Endothelial cell of umbilical vein (primary cell): ENCODE results near the gene SNCAIP. TPM values are rescaled to one million over a fixed set of nuclear protein-coding genes. Genes with fewer than 3 reads are reported as not detected.

ENCODE experiments used
- BruUV-seq: library from RNA; stranded (reverse); fragments of 400-500 nt; replicated peaks from 2 replicates; lab custom pipeline; 2021; lab: Mats Ljungman, UMichigan
- CTCF ChIA-PET: fragments of 300-600, 350-600 bp; sonication (Branson Sonifier 250); formaldehyde crosslinking; loops from one replicate; lab custom pipeline; 2021; ENCODE audit warnings: antibody characterized with exemption, inconsistent platforms; lab: Charles Lee
- POLR2A ChIA-PET: fragments of 300-600, 350-600 bp; sonication (Branson Sonifier 250); formaldehyde crosslinking; loops from one replicate; lab custom pipeline; 2021; ENCODE audit warnings: antibody characterized with exemption, inconsistent platforms; lab: Charles Lee
- DNase-seq: peaks from one replicate; pipeline ENCODE4 v3.0.0-alpha.2; 2011; ENCODE audit warnings: low read depth, low spot score
- FAIRE-seq: peaks from 2 replicates; lab custom pipeline; 2011; peaks lifted over from hg19 to GRCh38; lab: Jason Lieb, UNC
- H2AFZ ChIP-seq: 2 replicates; pipeline ENCODE4 v1.6.0; 2012; ENCODE audit warnings: low read depth, low read length, control low read depth, inconsistent platforms
- H3K27ac ChIP-seq: 2 replicates; pipeline ENCODE4 v1.5.1; 2011; ENCODE audit warnings: low read depth, mild to moderate bottlenecking, control low read depth, low read length, moderate library complexity; ENCODE audit not compliant: insufficient read depth
- H3K27me3 ChIP-seq, 2 experiments: 2 replicates each; pipeline versions ENCODE4 v1.6.0 to v1.6.1; 2011; ENCODE audit warnings: low read length in 2 of 2, mixed read lengths in 1 of 2; ENCODE audit not compliant: control insufficient read depth in 2 of 2, insufficient read depth in 2 of 2
- H3K36me3 ChIP-seq, 2 experiments: 2 replicates in 1 of 2; 3 replicates in 1 of 2; pipeline ENCODE4 v1.5.1; 2011; ENCODE audit warnings: low read length in 2 of 2, mild to moderate bottlenecking in 1 of 2, moderate library complexity in 1 of 2; ENCODE audit not compliant: control insufficient read depth in 2 of 2, insufficient read depth in 2 of 2; ENCODE audit errors: extremely low read depth in 1 of 2
- H3K4me1 ChIP-seq: 3 replicates; pipeline ENCODE4 v1.5.1; 2011; ENCODE audit warnings: mild to moderate bottlenecking, low read length; ENCODE audit not compliant: control insufficient read depth, insufficient read depth; ENCODE audit errors: extremely low read depth
- H3K4me2 ChIP-seq: 2 replicates; pipeline ENCODE4 v1.6.1; 2011; ENCODE audit warnings: low read length, control low read depth, mixed read lengths; ENCODE audit not compliant: insufficient read depth
- H3K4me3 ChIP-seq, 3 experiments: fragments of 200-600 bp in 1 of 3; sonication (generic), shearing (Covaris generic) in 1 of 3; replicated peaks in 1 of 3; 2 replicates each; pipeline ENCODE4 v1.5.1; 2011 to 2016; ENCODE audit warnings: control low read depth in 3 of 3, low read length in 3 of 3, mild to moderate bottlenecking in 2 of 3, inconsistent platforms in 1 of 3, low read depth in 1 of 3, moderate library complexity in 1 of 3; ENCODE audit not compliant: insufficient read depth in 1 of 3
- H3K79me2 ChIP-seq: 2 replicates; pipeline ENCODE4 v1.6.0; 2012; ENCODE audit warnings: low read length, inconsistent platforms; ENCODE audit not compliant: control insufficient read depth, insufficient read depth
- H3K9ac ChIP-seq: replicated peaks from 2 replicates; pipeline ENCODE3; 2011; ENCODE audit warnings: low read length, control low read depth; ENCODE audit not compliant: insufficient read depth; ENCODE audit errors: extremely low read depth
- H3K9me1 ChIP-seq: replicated peaks from 3 replicates; pipeline ENCODE4 v1.6.0; 2011; ENCODE audit warnings: mild to moderate bottlenecking, low read length; ENCODE audit not compliant: control insufficient read depth, insufficient read depth; ENCODE audit errors: extremely low read depth
- H3K9me3 ChIP-seq: replicated peaks from 2 replicates; pipeline ENCODE4 v1.5.1; 2012; ENCODE audit warnings: low read length, inconsistent platforms; ENCODE audit not compliant: control insufficient read depth, insufficient read depth
- H4K20me1 ChIP-seq: replicated peaks from 2 replicates; pipeline ENCODE3; 2011; ENCODE audit warnings: mild to moderate bottlenecking, low read length; ENCODE audit not compliant: control insufficient read depth, insufficient read depth; ENCODE audit errors: extremely low read depth
- CTCF ChIP-seq, 2 donors: IDR thresholded peaks; 1 replicate in 1 of 2; 2 replicates in 1 of 2; pipeline ENCODE4 v1.5.1; 2011; ENCODE audit warnings: low read length in 2 of 2, mild to moderate bottlenecking in 2 of 2, moderate library complexity in 2 of 2, control low read depth in 1 of 2, inconsistent platforms in 1 of 2, low read depth in 1 of 2; ENCODE audit not compliant: insufficient read depth in 1 of 2; ENCODE audit errors: extremely low read depth in 1 of 2
- EZH2 ChIP-seq: IDR thresholded peaks from 2 replicates; pipeline ENCODE4 v1.6.1; 2012; ENCODE audit warnings: borderline replicate concordance, low read depth, mild to moderate bottlenecking, moderate library complexity, low read length, inconsistent platforms; ENCODE audit not compliant: severe bottlenecking
- FOS ChIP-seq: IDR thresholded peaks from 2 replicates; pipeline ENCODE4 v1.6.1; 2011; ENCODE audit warnings: mild to moderate bottlenecking, low read length, moderate library complexity, borderline replicate concordance; ENCODE audit not compliant: insufficient read depth
- GATA2 ChIP-seq: IDR thresholded peaks from 2 replicates; pipeline ENCODE4 v1.7.0; 2011; ENCODE audit warnings: low read depth, mild to moderate bottlenecking, moderate library complexity, mixed read lengths, low read length; ENCODE audit not compliant: insufficient read length, insufficient read depth
- JUN ChIP-seq: IDR thresholded peaks from 2 replicates; pipeline ENCODE4 v1.6.1; 2011; ENCODE audit warnings: borderline replicate concordance, low read depth; ENCODE audit not compliant: insufficient read length, insufficient read depth
- MAX ChIP-seq: IDR thresholded peaks from 2 replicates; pipeline ENCODE4 v1.6.1; 2011; ENCODE audit not compliant: insufficient read depth, insufficient read length
- MYC ChIP-seq: IDR thresholded peaks from one replicate; pipeline ENCODE4 v1.6.1; 2011; ENCODE audit warnings: mild to moderate bottlenecking, low read depth, low read length
- POLR2A ChIP-seq: IDR thresholded peaks from 2 replicates; pipeline ENCODE4 v1.6.1; 2012; ENCODE audit warnings: low read depth, mild to moderate bottlenecking, control low read depth, low read length
- POLR2AphosphoS5 ChIP-seq: IDR thresholded peaks from 2 replicates; pipeline ENCODE4 v1.6.1; 2012; ENCODE audit warnings: low read depth, mild to moderate bottlenecking, control low read depth, low read length, moderate library complexity; ENCODE audit not compliant: insufficient read depth
- dilution Hi-C: fragments of 300-500 bp; cut with MboI; formaldehyde crosslinking; loops from one replicate; pipeline ENCODE4 v1.15.0; 2019; ENCODE audit warnings: low sequenced_read_pairs; ENCODE audit not compliant: extremely low pct_ligation_motif_present
- intact Hi-C: fragments of 100-400 bp; cut with micrococcal nuclease; formaldehyde crosslinking; loops from one replicate; pipeline ENCODE4 v1.10.0; 2022
- polyA plus RNA-seq, 4 experiments: library from polyadenylated mRNA; depleted of rRNA in 3 of 4; stranded (reverse) in 3 of 4; unstranded in 1 of 4; fragments of >200 nt; gene quantifications; 2 replicates each; pipeline versions ENCODE4 v1.2.1 to v1.2.3, GENCODE V29; 2011 to 2012; ENCODE audit warnings: missing spikeins in 1 of 4
- total RNA-seq: library from RNA; stranded (reverse); gene quantifications from 2 replicates; pipeline ENCODE4 v1.2.3, GENCODE V29; 2021

Gene SNCAIP
- total and polyA plus RNA-seq, 2 donors (not counting 3 experiments of a cell fraction or from before 2014, with no cell fraction given), result 13.1 to 42.0 TPM

- no peak for TF ChIP-seq EZH2
- TF ChIP-seq JUN, result no peak
- TF ChIP-seq CTCF (IDR thresholded peaks at IDR 0.05; ENCODE audit: extremely low read depth in 1 of 2, insufficient read depth in 1 of 2, low read depth in 1 of 2, low read length in 2 of 2), result peak in 1 of 2 donors; percentile 1
- H3K9ac ChIP-seq, result no peak overlapping the region
- no peaks in the 10 kb centered on the region for H3K27me3 ChIP-seq
- DNase-seq (no peak), FAIRE-seq (no peak)
- no peak overlapping the region for H3K27ac ChIP-seq
- no peak overlapping the region for H2AFZ ChIP-seq
- no peaks in the 10 kb centered on the region for H4K20me1 ChIP-seq
- H3K36me3 ChIP-seq, result no peaks in the 10 kb centered on the region
- H3K4me2 ChIP-seq, result no peak overlapping the region
- H3K4me3 ChIP-seq, result no peak overlapping the region
- H3K9me3 ChIP-seq, result no peaks in the 10 kb centered on the region
- CTCF ChIA-PET, result interaction anchor here (0.6 to 6.6 kb wide), 5 partner anchors 21 to 224 kb away, joined by 3 to 138 read pairs (median 4); no protein-coding TSS in a partner anchor
- H3K9me1 ChIP-seq, result no peaks in the 10 kb centered on the region
- no peaks in the 10 kb centered on the region for H3K4me1 ChIP-seq
- BruUV-seq, result no TSS peak
- dilution Hi-C loops, result no loop called here
- intact Hi-C loops, result loop anchor here (1.0 to 5.0 kb wide), 6 partner anchors 102 to 448 kb away; no protein-coding TSS in a partner anchor
- H3K79me2 ChIP-seq, result no peaks in the 10 kb centered on the region
- POLR2A ChIA-PET, result no interaction called here
Observed at GRCh38 chr5:122415801-122416120, 103.7 kb downstream of the SNCAIP start.

DNA sequence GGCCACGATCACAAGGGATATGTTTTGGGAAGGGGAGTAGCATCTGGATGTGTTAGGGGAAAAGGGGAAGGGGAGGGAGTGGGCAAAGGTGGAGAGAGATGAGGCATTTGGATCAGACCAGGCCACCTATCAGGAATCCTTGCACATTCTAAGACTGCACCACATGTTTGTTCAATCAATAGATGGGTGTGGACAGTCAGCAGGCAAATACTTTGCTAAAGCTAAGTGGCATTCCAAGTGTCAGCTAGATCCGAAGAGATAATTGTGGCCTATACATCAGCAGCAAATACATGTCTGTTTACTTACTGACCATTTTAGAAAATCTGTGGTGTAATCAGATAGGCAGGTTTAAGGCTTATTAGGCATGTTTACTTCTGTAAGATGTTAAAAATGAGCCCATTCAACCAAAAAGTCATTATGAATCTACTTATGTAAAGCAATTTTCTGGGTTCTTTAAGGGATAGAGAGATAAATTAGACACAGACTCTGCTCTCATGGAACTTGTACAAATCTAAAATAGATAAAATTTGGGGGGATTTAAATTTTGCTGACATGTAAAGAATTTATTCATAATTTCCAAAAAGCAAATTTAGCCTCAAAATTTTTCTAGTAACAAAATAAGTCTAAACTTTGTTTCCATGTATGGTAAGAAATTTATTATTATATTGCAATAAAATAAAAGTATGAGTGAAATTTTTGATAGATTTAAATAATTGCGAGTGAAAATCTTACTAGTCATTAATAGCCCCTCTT lies 107.3 kb downstream of the SNCAIP start:
- no peak for DNase-seq
- H3K4me1 ChIP-seq, result no peaks in the 10 kb centered on the region
- no peak overlapping the region for H3K9ac ChIP-seq
- H3K36me3 ChIP-seq, result peaks cover 0 to 5% of the 10 kb centered on the region in 2 experiments
- no peak overlapping the region for H2AFZ ChIP-seq
- TF ChIP-seq GATA2 (no peak), MYC (no peak), POLR2A (no peak), POLR2AphosphoS5 (no peak), FOS (no peak), EZH2 (no peak), CTCF (IDR thresholded peaks at IDR 0.05; ENCODE audit: extremely low read depth in 1 of 2, insufficient read depth in 1 of 2, low read depth in 1 of 2, low read length in 2 of 2) (no peak), MAX (no peak), JUN (no peak)
- dilution Hi-C loops (no loop called here), intact Hi-C loops (loop anchor here (5.0 kb wide), 2 partner anchors 327 to 452 kb away; no protein-coding TSS in a partner anchor)
- H3K4me3 ChIP-seq, result no peak overlapping the region
- CTCF ChIA-PET, result interaction anchor here (2.3 kb wide), 1 partner anchor 223 kb away, joined by 9 read pairs; no protein-coding TSS in a partner anchor
- no TSS peak for BruUV-seq
- POLR2A ChIA-PET, result no interaction called here
- no peaks in the 10 kb centered on the region for H4K20me1 ChIP-seq
- no peaks in the 10 kb centered on the region for H3K9me1 ChIP-seq
- no peak for FAIRE-seq
- H3K27me3 ChIP-seq, result no peaks in the 10 kb centered on the region
- H3K9me3 ChIP-seq, result no peaks in the 10 kb centered on the region
- H3K79me2 ChIP-seq, result no peaks in the 10 kb centered on the region
- no peak overlapping the region for H3K4me2 ChIP-seq
- no peak overlapping the region for H3K27ac ChIP-seq
